SK-N-SH treated with all-trans-retinoic acid at 6 μM for 48 hours (cell line): ENCODE data around the gene RUFY4.

Experiments
- ATAC-seq: fragments of 200-7000 bp; cut with Tn5 transposase; 3 replicates; pipeline ENCODE4 v1.9.1; 2020; ENCODE audit warnings: mild to moderate bottlenecking, moderate library complexity
- ARNTL ChIP-seq: fragments of 450-650 bp; formaldehyde crosslinking; IDR thresholded peaks from 2 replicates; pipeline ENCODE4 v1.5.0; 2020; ENCODE audit warnings: low read depth, mild to moderate bottlenecking, moderate library complexity, borderline replicate concordance
- BACH2 ChIP-seq: fragments of 250-450 bp; sonication (Bioruptor Pico); IDR thresholded peaks from 2 replicates; pipeline ENCODE4 v1.9.0; 2021; ENCODE audit warnings: mild to moderate bottlenecking, borderline replicate concordance
- CSRNP3 ChIP-seq: fragments of 250-450 bp; sonication (Bioruptor Pico); IDR thresholded peaks from 2 replicates; pipeline ENCODE4 v1.5.1; 2021; ENCODE audit warnings: mild to moderate bottlenecking, moderate library complexity
- ISL1 ChIP-seq: fragments of 250-450 bp; sonication (Bioruptor Pico); IDR thresholded peaks from 2 replicates; pipeline ENCODE4 v2.1.2; 2022; ENCODE audit warnings: mild to moderate bottlenecking, moderate library complexity
- POU6F1 ChIP-seq: fragments of 250-450 bp; sonication (Bioruptor Pico); IDR thresholded peaks from 2 replicates; pipeline ENCODE4 v1.8.0; 2021; ENCODE audit warnings: low read depth, mild to moderate bottlenecking, moderate library complexity, borderline replicate concordance
- PPARA ChIP-seq: fragments of 250-450 bp; sonication (Bioruptor Pico); IDR thresholded peaks from 2 replicates; pipeline ENCODE4 v1.5.0; 2020; ENCODE audit warnings: mild to moderate bottlenecking, borderline replicate concordance
- RARB ChIP-seq: fragments of 250-450 bp; sonication (Bioruptor Pico); IDR thresholded peaks from 2 replicates; pipeline ENCODE4 v1.8.0; 2021; ENCODE audit warnings: mild to moderate bottlenecking, moderate library complexity
- TCF4 ChIP-seq: fragments of 250-450 bp; sonication (Bioruptor Pico); IDR thresholded peaks from 2 replicates; pipeline ENCODE4 v1.8.0; 2021; ENCODE audit warnings: mild to moderate bottlenecking, moderate library complexity, borderline replicate concordance
- TOX ChIP-seq: fragments of 250-450 bp; sonication (Bioruptor Pico); IDR thresholded peaks from 2 replicates; pipeline ENCODE4 v1.8.0; 2021; ENCODE audit warnings: mild to moderate bottlenecking, moderate library complexity, borderline replicate concordance
- ZC3H10 ChIP-seq: fragments of 250-450 bp; sonication (Bioruptor Pico); IDR thresholded peaks from 2 replicates; pipeline ENCODE4 v1.5.1; 2021; ENCODE audit warnings: mild to moderate bottlenecking, moderate library complexity
- ZNF565 ChIP-seq: fragments of 450-650 bp; formaldehyde crosslinking; conservative IDR thresholded peaks from 2 replicates; pipeline ENCODE4 v1.5.0; 2020; ENCODE audit warnings: low read depth, mild to moderate bottlenecking, moderate library complexity
- ZNF8 ChIP-seq: fragments of 450-650 bp; formaldehyde crosslinking; IDR thresholded peaks from 2 replicates; pipeline ENCODE4 v1.5.0; 2020; ENCODE audit warnings: mild to moderate bottlenecking, moderate library complexity
- TF ChIP-seq, protein P1 (sequence below): fragments of 250-450 bp; sonication (Bioruptor Pico); IDR thresholded peaks from 2 replicates; pipeline ENCODE4 v1.8.0; 2020; ENCODE audit warnings: mild to moderate bottlenecking, moderate library complexity, borderline replicate concordance
- TF ChIP-seq, protein P2 (sequence below): fragments of 250-450 bp; sonication (Bioruptor Pico); IDR thresholded peaks from 2 replicates; pipeline ENCODE4 v1.5.1; 2020; ENCODE audit warnings: low read depth, mild to moderate bottlenecking, moderate library complexity
- TF ChIP-seq, protein P3 (sequence below): fragments of 250-450 bp; sonication (Bioruptor Pico); IDR thresholded peaks from 2 replicates; pipeline ENCODE4 v1.5.0; 2020; ENCODE audit warnings: mild to moderate bottlenecking, moderate library complexity

The RUFY4 gene

GRCh38 chr2:218068721-218069334 is at the start of gene RUFY4:
TSS of gene RUFY4 (plus strand) at chr2:218069253. CDS start at chr2:218070606, 1,353 bp downstream.
- peak; percentile 82 for ATAC-seq

- TF ChIP-seq ZC3H10 (CRISPR knock-in tag) (no peak), RARB (CRISPR knock-in tag) (no peak), ZNF565 (no peak)
- TF ChIP-seq, protein P1, sequence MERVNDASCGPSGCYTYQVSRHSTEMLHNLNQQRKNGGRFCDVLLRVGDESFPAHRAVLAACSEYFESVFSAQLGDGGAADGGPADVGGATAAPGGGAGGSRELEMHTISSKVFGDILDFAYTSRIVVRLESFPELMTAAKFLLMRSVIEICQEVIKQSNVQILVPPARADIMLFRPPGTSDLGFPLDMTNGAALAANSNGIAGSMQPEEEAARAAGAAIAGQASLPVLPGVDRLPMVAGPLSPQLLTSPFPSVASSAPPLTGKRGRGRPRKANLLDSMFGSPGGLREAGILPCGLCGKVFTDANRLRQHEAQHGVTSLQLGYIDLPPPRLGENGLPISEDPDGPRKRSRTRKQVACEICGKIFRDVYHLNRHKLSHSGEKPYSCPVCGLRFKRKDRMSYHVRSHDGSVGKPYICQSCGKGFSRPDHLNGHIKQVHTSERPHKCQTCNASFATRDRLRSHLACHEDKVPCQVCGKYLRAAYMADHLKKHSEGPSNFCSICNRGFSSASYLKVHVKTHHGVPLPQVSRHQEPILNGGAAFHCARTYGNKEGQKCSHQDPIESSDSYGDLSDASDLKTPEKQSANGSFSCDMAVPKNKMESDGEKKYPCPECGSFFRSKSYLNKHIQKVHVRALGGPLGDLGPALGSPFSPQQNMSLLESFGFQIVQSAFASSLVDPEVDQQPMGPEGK: no peak
- ATAC-seq: no peak
Observed at GRCh38 chr2:218019411-218020060, 49.5 kb upstream of the RUFY4 start.

GRCh38 chr2:218020281-218020680 is 48.8 kb upstream of the RUFY4 start:
- ATAC-seq: no peak
- TF ChIP-seq POU6F1 (CRISPR knock-in tag) (no peak), ARNTL (no peak), TCF4 (CRISPR knock-in tag) (no peak), BACH2 (no peak), TOX (CRISPR knock-in tag) (no peak), CSRNP3 (CRISPR knock-in tag) (no peak)
- TF ChIP-seq, protein P2, sequence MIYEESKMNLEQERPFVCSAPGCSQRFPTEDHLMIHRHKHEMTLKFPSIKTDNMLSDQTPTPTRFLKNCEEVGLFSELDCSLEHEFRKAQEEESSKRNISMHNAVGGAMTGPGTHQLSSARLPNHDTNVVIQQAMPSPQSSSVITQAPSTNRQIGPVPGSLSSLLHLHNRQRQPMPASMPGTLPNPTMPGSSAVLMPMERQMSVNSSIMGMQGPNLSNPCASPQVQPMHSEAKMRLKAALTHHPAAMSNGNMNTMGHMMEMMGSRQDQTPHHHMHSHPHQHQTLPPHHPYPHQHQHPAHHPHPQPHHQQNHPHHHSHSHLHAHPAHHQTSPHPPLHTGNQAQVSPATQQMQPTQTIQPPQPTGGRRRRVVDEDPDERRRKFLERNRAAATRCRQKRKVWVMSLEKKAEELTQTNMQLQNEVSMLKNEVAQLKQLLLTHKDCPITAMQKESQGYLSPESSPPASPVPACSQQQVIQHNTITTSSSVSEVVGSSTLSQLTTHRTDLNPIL (CRISPR knock-in tag): no peak
- TF ChIP-seq, protein P3, sequence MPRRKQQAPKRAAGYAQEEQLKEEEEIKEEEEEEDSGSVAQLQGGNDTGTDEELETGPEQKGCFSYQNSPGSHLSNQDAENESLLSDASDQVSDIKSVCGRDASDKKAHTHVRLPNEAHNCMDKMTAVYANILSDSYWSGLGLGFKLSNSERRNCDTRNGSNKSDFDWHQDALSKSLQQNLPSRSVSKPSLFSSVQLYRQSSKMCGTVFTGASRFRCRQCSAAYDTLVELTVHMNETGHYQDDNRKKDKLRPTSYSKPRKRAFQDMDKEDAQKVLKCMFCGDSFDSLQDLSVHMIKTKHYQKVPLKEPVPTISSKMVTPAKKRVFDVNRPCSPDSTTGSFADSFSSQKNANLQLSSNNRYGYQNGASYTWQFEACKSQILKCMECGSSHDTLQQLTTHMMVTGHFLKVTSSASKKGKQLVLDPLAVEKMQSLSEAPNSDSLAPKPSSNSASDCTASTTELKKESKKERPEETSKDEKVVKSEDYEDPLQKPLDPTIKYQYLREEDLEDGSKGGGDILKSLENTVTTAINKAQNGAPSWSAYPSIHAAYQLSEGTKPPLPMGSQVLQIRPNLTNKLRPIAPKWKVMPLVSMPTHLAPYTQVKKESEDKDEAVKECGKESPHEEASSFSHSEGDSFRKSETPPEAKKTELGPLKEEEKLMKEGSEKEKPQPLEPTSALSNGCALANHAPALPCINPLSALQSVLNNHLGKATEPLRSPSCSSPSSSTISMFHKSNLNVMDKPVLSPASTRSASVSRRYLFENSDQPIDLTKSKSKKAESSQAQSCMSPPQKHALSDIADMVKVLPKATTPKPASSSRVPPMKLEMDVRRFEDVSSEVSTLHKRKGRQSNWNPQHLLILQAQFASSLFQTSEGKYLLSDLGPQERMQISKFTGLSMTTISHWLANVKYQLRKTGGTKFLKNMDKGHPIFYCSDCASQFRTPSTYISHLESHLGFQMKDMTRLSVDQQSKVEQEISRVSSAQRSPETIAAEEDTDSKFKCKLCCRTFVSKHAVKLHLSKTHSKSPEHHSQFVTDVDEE (CRISPR knock-in tag): no peak

DNA sequence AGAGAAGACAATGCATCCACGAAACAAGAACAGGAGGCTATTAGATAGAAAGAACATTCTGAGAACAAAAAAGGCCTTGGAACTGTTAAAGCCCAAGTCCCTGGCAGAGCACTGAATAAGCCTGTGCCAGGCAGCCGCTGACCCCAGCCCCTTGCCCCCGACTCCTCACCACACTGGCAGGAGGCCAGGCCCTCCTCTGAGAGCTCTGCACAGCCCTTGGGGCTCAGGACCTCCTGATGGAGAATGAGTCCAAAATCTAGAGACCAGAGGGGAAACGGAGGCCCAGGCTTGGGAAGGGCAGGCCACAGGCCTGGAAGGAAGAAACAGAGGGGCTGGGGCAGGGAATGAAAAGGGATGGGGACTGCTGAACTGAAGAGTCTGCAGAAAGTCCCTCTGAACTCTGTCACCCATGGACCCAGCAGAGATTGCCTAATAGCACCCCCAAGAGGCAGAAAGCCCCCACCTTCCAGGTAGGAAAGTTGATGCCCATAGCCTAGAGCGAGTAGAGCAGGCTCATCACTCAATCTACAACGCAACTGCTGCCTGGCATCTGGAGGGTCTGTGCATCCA is 48.0 kb upstream of the RUFY4 start:
- ATAC-seq: no peak
- TF ChIP-seq, protein P2 (CRISPR knock-in tag): no peak
- TF ChIP-seq ZNF8 (CRISPR knock-in tag) (no peak), BACH2 (no peak), ZC3H10 (CRISPR knock-in tag) (no peak), CSRNP3 (CRISPR knock-in tag) (no peak), PPARA (no peak), ISL1 (CRISPR knock-in tag) (no peak), ZNF565 (no peak), ARNTL (no peak), POU6F1 (CRISPR knock-in tag) (no peak)
- TF ChIP-seq, protein P3 (CRISPR knock-in tag): no peak
